HUDEP-2 (cell line): Measurements from ENCODE around the gene FSTL4.
A peak's percentile ranks its signal among the peaks of the same experiment; 100 is the strongest.
"Not testable (repeated sequence)": the region's sequence is repeated elsewhere in the genome, so short reads cannot be mapped to it uniquely, and the experiment has no call there.

Source experiments
- DNase-seq, 76 experiments: peaks; one replicate each; lab custom pipeline; 2025; ENCODE audit not compliant: unreplicated experiment in 76 of 76; lab: John Stamatoyannopoulos, UW

The FSTL4 gene

GRCh38 chr5:133460172-133460758 lies 152.1 kb downstream of the FSTL4 start:
- DNase-seq: peak in 20 of 76 experiments; percentile 2 to 40 (median 10)

- DNase-seq: no peak
Observed at GRCh38 chr5:133459474-133460160, 152.7 kb downstream of the FSTL4 start.

- DNase-seq: no peak
Observed at GRCh38 chr5:133458435-133458834, 153.9 kb downstream of the FSTL4 start.

- no peak for DNase-seq
Observed at GRCh38 chr5:133457439-133458355, 154.6 kb downstream of the FSTL4 start.

GRCh38 chr5:133456933-133457402 lies 155.4 kb downstream of the FSTL4 start:
- no peak for DNase-seq

GRCh38 chr5:133455676-133456075 lies 156.7 kb downstream of the FSTL4 start:
- no peak for DNase-seq

GRCh38 chr5:133454442-133454841 lies 157.9 kb downstream of the FSTL4 start:
- no peak for DNase-seq

- DNase-seq: no peak
Observed at GRCh38 chr5:133453831-133454230, 158.5 kb downstream of the FSTL4 start.

- no peak for DNase-seq
Observed at GRCh38 chr5:133453084-133453780, 159.1 kb downstream of the FSTL4 start.

GRCh38 chr5:133451926-133452325 lies 160.4 kb downstream of the FSTL4 start:
- no peak for DNase-seq

GRCh38 chr5:133450286-133450685 lies 162.1 kb downstream of the FSTL4 start:
- no peak for DNase-seq

GRCh38 chr5:133449181-133449580 lies 163.2 kb downstream of the FSTL4 start:
- no peak for DNase-seq

- no peak for DNase-seq
Observed at GRCh38 chr5:133446440-133446839, 165.9 kb downstream of the FSTL4 start.

GRCh38 chr5:133445744-133446143 lies 166.6 kb downstream of the FSTL4 start:
- DNase-seq: no peak

GRCh38 chr5:133445204-133445603 lies 167.1 kb downstream of the FSTL4 start:
- DNase-seq: not testable (repeated sequence)

GRCh38 chr5:133444711-133445110 lies 167.6 kb downstream of the FSTL4 start:
- no peak for DNase-seq

- DNase-seq: no peak
Observed at GRCh38 chr5:133441166-133441815, 171.1 kb downstream of the FSTL4 start.

- no peak for DNase-seq
Observed at GRCh38 chr5:133440467-133441115, 171.8 kb downstream of the FSTL4 start.

GRCh38 chr5:133439859-133440258 lies 172.5 kb downstream of the FSTL4 start:
- DNase-seq: no peak

- DNase-seq: no peak
Observed at GRCh38 chr5:133438487-133438886, 173.9 kb downstream of the FSTL4 start.
